Thymus (tissue), 11 donors: ENCODE results near the gene PGBD5. TPM values are rescaled to one million over a fixed set of nuclear protein-coding genes. Genes with fewer than 3 reads are reported as not detected.

Experiments used
- DNase-seq, 9 donors: peaks; one replicate each; pipeline ENCODE4 v3.0.0-alpha.2; 2013; ENCODE audit warnings: low spot score in 9 of 9, low read depth in 6 of 9, missing footprints in 1 of 9
- H3K27ac ChIP-seq, 2 donors: one replicate each; pipeline ENCODE4 v1.5.1; 2013; ENCODE audit warnings: control low read depth in 1 of 2, low read depth in 1 of 2, low read length in 1 of 2, mild to moderate bottlenecking in 1 of 2, moderate library complexity in 1 of 2
- H3K27me3 ChIP-seq, 2 donors: one replicate each; pipeline ENCODE4 v1.5.1; 2013; ENCODE audit warnings: low read length in 1 of 2; ENCODE audit not compliant: control insufficient read depth in 2 of 2, insufficient read depth in 1 of 2
- H3K36me3 ChIP-seq, 2 donors: one replicate each; pipeline ENCODE4 v1.5.1; 2013; ENCODE audit warnings: low read length in 1 of 2, mild to moderate bottlenecking in 1 of 2, moderate library complexity in 1 of 2; ENCODE audit not compliant: control insufficient read depth in 2 of 2, insufficient read depth in 2 of 2
- H3K4me1 ChIP-seq, 2 donors: one replicate each; pipeline ENCODE4 v1.5.1; 2013; ENCODE audit warnings: low read length in 2 of 2; ENCODE audit not compliant: control insufficient read depth in 2 of 2, insufficient read depth in 2 of 2
- H3K4me3 ChIP-seq, 2 donors: one replicate each; pipeline ENCODE4 v1.5.1; 2013; ENCODE audit warnings: low read length in 2 of 2, control low read depth in 1 of 2, mild to moderate bottlenecking in 1 of 2
- H3K9me3 ChIP-seq, 2 donors: one replicate each; pipeline ENCODE4 v1.5.1; 2013; ENCODE audit warnings: low read length in 1 of 2, mild to moderate bottlenecking in 1 of 2; ENCODE audit not compliant: control insufficient read depth in 2 of 2, insufficient read depth in 1 of 2
- WGBS: extraction: QIAGEN DNeasy Blood & Tissue Kit; methylation state at CpG from one replicate; pipeline ENCODE4 v1.1.7; 2013; 5-methylcytosine and 5-hydroxymethylcytosine counted together
- polyA plus RNA-seq: library from polyadenylated mRNA; stranded (reverse); fragments of 200-250 nt; gene quantifications from one replicate; pipeline ENCODE4 v1.2.3, GENCODE V29; 2013
- total RNA-seq: library from RNA; stranded (reverse); fragments of 120-200 nt; gene quantifications from one replicate; pipeline ENCODE4 v1.2.4, GENCODE V29; 2013
- donor health status: healthy.

Gene PGBD5
- total and polyA plus RNA-seq, 2 donors, result 2.1 to 4.4 TPM

- H3K9me3 ChIP-seq, result peaks cover 0 to 3% of the 10 kb centered on the region in 2 donors
- H3K27ac ChIP-seq, result no peak overlapping the region
- H3K4me1 ChIP-seq, result peaks cover 7 to 18% of the 10 kb centered on the region in 2 donors
- no peaks in the 10 kb centered on the region for H3K27me3 ChIP-seq
- DNase-seq, result no peak
- 94% methylated on average over 12 of the region's 12 CpGs for WGBS
- H3K4me3 ChIP-seq, result no peak overlapping the region
- no peaks in the 10 kb centered on the region for H3K36me3 ChIP-seq
Observed at GRCh38 chr1:230292689-230293389, 133.3 kb downstream of the PGBD5 start.

- 37% methylated on average over 28 of the region's 28 CpGs for WGBS
- DNase-seq, result no peak
- Histone ChIP-seq H3K4me3 (no peak overlapping the region), H3K9me3 (peaks cover 0 to 3% of the 10 kb centered on the region in 2 donors), H3K36me3 (no peaks in the 10 kb centered on the region), H3K27ac (no peak overlapping the region), H3K27me3 (no peaks in the 10 kb centered on the region), H3K4me1 (peaks cover 7 to 18% of the 10 kb centered on the region in 2 donors)
Observed at GRCh38 chr1:230291731-230292620, 134.2 kb downstream of the PGBD5 start.

DNA sequence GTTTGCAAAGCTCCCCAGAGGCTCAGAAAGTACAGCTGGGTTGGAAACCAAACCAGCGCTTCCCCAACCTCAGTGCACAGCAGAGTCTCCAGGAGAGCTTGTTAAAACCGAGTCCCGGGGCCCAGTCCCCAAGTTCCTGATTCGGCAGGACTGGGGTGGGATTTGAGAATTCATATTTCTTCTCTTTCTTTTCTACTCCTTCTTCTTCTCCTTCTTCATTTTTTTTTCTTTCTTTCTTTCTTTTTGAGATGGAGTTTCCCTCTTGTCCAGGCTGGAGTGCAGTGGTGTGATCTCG lies 136.8 kb downstream of the PGBD5 start:
- H3K9me3 ChIP-seq, result peaks cover 0 to 3% of the 10 kb centered on the region in 2 donors
- H3K4me1 ChIP-seq, result peaks cover 7 to 18% of the 10 kb centered on the region in 2 donors
- WGBS, result 95% methylated on average over 5 of the region's 5 CpGs
- DNase-seq, result no peak
- H3K27me3 ChIP-seq, result no peaks in the 10 kb centered on the region
- peaks cover 4 to 7% of the 10 kb centered on the region in 2 donors for H3K36me3 ChIP-seq
- H3K27ac ChIP-seq, result no peak overlapping the region
- no peak overlapping the region for H3K4me3 ChIP-seq

GRCh38 chr1:230288641-230289349 lies 137.3 kb downstream of the PGBD5 start:
- H3K4me1 ChIP-seq, result peaks cover 7 to 18% of the 10 kb centered on the region in 2 donors
- 94% methylated on average over 14 of the region's 14 CpGs for WGBS
- peaks cover 7 to 9% of the 10 kb centered on the region in 2 donors for H3K36me3 ChIP-seq
- H3K27ac ChIP-seq, result no peak overlapping the region
- no peak for DNase-seq
- no peak overlapping the region for H3K4me3 ChIP-seq
- peaks cover 0 to 3% of the 10 kb centered on the region in 2 donors for H3K9me3 ChIP-seq
- no peaks in the 10 kb centered on the region for H3K27me3 ChIP-seq

DNA sequence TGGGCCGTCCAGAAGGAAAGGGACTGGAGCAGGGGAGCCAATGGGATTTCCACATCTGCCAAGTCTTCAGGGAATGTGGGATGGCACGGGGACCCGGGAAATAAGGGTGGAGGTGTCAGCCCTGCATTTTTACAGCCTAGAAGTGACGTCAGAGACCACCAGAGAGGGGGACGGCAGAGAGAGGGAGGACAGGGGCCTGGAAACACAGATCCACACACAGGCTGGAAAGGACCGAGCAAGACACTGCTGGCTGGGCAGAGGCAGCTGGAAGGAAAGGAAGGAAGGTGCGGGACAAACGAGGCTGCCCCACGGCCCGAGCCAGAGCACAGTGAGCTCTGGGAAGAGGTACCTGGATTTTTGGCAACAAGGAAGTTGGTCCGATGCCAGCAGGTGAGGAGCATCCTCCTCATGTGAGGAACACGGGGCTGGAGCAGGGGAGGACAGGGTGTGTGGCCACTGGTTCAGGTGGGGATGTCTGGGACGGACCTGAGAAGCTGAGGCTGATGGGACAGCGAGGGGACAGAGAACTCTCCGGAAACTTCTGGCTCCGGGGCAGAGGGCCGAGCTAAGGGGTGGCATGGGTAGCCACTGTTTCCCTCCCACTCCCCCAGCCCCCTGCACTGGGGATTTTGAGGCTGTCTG lies 138.3 kb downstream of the PGBD5 start:
- Histone ChIP-seq H3K27me3 (no peaks in the 10 kb centered on the region), H3K9me3 (peaks cover 0 to 3% of the 10 kb centered on the region in 2 donors), H3K36me3 (peaks cover 11 to 15% of the 10 kb centered on the region in 2 donors), H3K4me3 (no peak overlapping the region), H3K4me1 (peaks cover 7 to 17% of the 10 kb centered on the region in 2 donors), H3K27ac (no peak overlapping the region)
- no peak for DNase-seq
- 95% methylated on average over 17 of the region's 17 CpGs for WGBS

- WGBS, result 96% methylated on average over 10 of the region's 10 CpGs
- H3K27ac ChIP-seq, result no peak overlapping the region
Observed at GRCh38 chr1:230286890-230287269, 139.3 kb downstream of the PGBD5 start.

DNA sequence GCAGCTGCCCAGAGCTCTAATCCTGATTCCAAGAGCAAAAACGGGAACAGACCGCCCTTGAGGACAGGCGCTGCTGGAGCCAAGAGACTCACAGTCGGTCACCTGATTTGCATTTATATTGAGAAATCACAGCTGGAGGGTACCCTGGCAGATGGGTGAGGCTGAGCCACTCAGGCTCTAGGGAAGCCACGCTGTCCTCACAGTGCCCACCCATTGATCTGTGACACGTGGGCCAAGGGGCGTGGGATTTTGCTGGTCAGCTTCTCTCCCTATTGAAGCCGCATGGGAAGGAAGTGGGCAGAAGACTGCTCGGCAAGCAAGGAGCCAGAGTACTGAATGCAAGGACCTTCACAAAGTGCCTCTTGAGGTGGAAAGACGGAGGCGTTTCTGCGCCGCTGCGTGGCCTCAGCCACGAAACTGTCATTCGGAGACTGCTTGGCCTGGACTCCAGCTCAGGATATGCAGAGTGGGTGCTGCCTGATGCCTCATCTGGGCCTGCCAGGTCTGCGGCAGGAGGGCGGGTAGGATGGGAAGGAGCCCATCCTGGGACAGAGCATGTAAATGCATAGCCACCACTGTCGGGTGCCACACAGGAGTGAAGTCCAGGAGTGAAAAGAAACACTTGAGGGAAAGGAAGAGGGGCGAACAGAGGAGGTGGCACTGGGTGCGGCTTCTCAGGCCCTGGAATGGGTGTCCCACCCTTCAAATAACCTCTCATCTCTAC lies 139.8 kb downstream of the PGBD5 start:
- WGBS, result 97% methylated on average over 21 of the region's 21 CpGs
- peaks cover 13 to 18% of the 10 kb centered on the region in 2 donors for H3K36me3 ChIP-seq

More at GRCh38 chr1:230286890-230287269, 139.3 kb downstream of the PGBD5 start:
- no peaks in the 10 kb centered on the region for H3K27me3 ChIP-seq
- DNase-seq, result no peak
- H3K36me3 ChIP-seq, result peaks cover 13 to 18% of the 10 kb centered on the region in 2 donors
- peaks cover 9 to 15% of the 10 kb centered on the region in 2 donors for H3K4me1 ChIP-seq
- no peak overlapping the region for H3K4me3 ChIP-seq
- peaks cover 0 to 3% of the 10 kb centered on the region in 2 donors for H3K9me3 ChIP-seq

GRCh38 chr1:230285351-230285750 lies 140.8 kb downstream of the PGBD5 start:
- Histone ChIP-seq H3K4me1 (peaks cover 15 to 20% of the 10 kb centered on the region in 2 donors), H3K27ac (no peak overlapping the region), H3K4me3 (no peak overlapping the region), H3K9me3 (peaks cover 0 to 6% of the 10 kb centered on the region in 2 donors), H3K36me3 (peaks cover 18 to 27% of the 10 kb centered on the region in 2 donors), H3K27me3 (no peaks in the 10 kb centered on the region)
- 97% methylated on average over 7 of the region's 7 CpGs for WGBS
- no peak for DNase-seq

More for the DNA sequence above, 139.8 kb downstream of the PGBD5 start:
- DNase-seq, result no peak
- Histone ChIP-seq H3K4me3 (no peak overlapping the region), H3K27me3 (no peaks in the 10 kb centered on the region), H3K4me1 (peaks cover 6 to 14% of the 10 kb centered on the region in 2 donors), H3K27ac (no peak overlapping the region), H3K9me3 (peaks cover 0 to 3% of the 10 kb centered on the region in 2 donors)
